K562 (cell line): ENCODE measurements around the gene PEX7. TPM values are rescaled to one million over a fixed set of nuclear protein-coding genes. Genes with fewer than 3 reads are reported as not detected.
A peak's percentile ranks its signal among the peaks of the same experiment; 100 is the strongest.

Source experiments
- BHLHE40 ChIP-seq: IDR thresholded peaks from 2 replicates; pipeline ENCODE4 v1.6.1; 2011; ENCODE audit warnings: low read length, improper control_type of control experiment
- GABPA ChIP-seq: fragments of 200-800 bp; sonication (Bioruptor generic); conservative IDR thresholded peaks from 2 replicates; pipeline ENCODE4 v1.6.1; 2016; ENCODE audit warnings: low read depth, missing genetic modification characterization, missing compliant biosample characterization
- MBD2 ChIP-seq: sonication (generic); IDR thresholded peaks from 2 replicates; pipeline ENCODE4 v1.6.1; 2016; ENCODE audit warnings: low read depth, borderline replicate concordance
- MLLT1 ChIP-seq, 2 experiments: fragments of 450-650 bp; IDR thresholded peaks; 2 replicates each; pipeline ENCODE4 v1.6.1; 2016
- POLR2AphosphoS5 ChIP-seq: IDR thresholded peaks from 2 replicates; pipeline ENCODE4 v1.6.1; 2011; ENCODE audit warnings: mild to moderate bottlenecking, low read depth, low read length, moderate library complexity; ENCODE audit not compliant: control insufficient read depth, insufficient read depth
- RBFOX2 ChIP-seq: fragments of 200-400 bp; formaldehyde crosslinking; IDR thresholded peaks from 2 replicates; pipeline ENCODE4 v1.6.1; 2017; ENCODE audit warnings: low read depth, mild to moderate bottlenecking, low read length, moderate library complexity
- ZNF224 ChIP-seq: sonication (generic); formaldehyde crosslinking; IDR thresholded peaks from 2 replicates; pipeline ENCODE4 v1.8.0; 2022; ENCODE audit warnings: mild to moderate bottlenecking, missing genetic modification reagents
- ZNF384 ChIP-seq: IDR thresholded peaks from 2 replicates; pipeline ENCODE4 v1.6.1; 2012; ENCODE audit warnings: low read depth, low read length, improper control_type of control experiment
- polyA plus RNA-seq, 8 experiments: library from polyadenylated mRNA; depleted of rRNA in 4 of 8; stranded (reverse) in 5 of 8; unstranded in 3 of 8; fragments of >200 nt; fragmentation: Nextera tagmentation in 2 of 8; fragmentation: Illumina TruSeq in 1 of 8; extraction: Ambion mirVana in 2 of 8; extraction: Trizol in 1 of 8; gene quantifications; 2 replicates each; pipeline versions ENCODE4 v1.2.1 to v1.2.3, GENCODE V29; 2011 to 2014; ENCODE audit warnings: inconsistent platforms in 1 of 8, missing spikeins in 1 of 8
- total RNA-seq, 7 experiments: library from RNA; depleted of rRNA in 6 of 7; stranded (reverse); fragments of >200 nt in 6 of 7; fragmentation: Illumina TruSeq in 2 of 7; extraction: Trizol in 2 of 7; gene quantifications; 2 replicates each; pipeline versions ENCODE4 v1.2.1 to v1.2.3, GENCODE V29; 2011 to 2021; ENCODE audit warnings: low replicate concordance in 1 of 7
- TF ChIP-seq, protein P1 (sequence below), 2 experiments: IDR thresholded peaks; 2 replicates each; pipeline ENCODE4 v1.6.1; 2012; ENCODE audit warnings: improper control_type of control experiment in 2 of 2, low read depth in 2 of 2, low read length in 2 of 2, borderline replicate concordance in 1 of 2
- TF ChIP-seq, protein P2 (sequence below): sonication (generic); formaldehyde crosslinking; IDR thresholded peaks from 2 replicates; pipeline ENCODE4 v1.8.1; 2023; ENCODE audit warnings: mild to moderate bottlenecking, missing genetic modification reagents, moderate library complexity
- TF ChIP-seq, protein P3 (sequence below): sonication (generic); formaldehyde crosslinking; IDR thresholded peaks from 2 replicates; pipeline ENCODE4 v1.8.0; 2023; ENCODE audit warnings: mild to moderate bottlenecking, missing genetic modification reagents

Gene PEX7
- total and polyA plus RNA-seq, 9 of the 15 experiments (the other 6 are each of a cell fraction or from before 2014, with no cell fraction given), result 1.6 to 12.9 (median 9.1) TPM

- TF ChIP-seq, protein P1, sequence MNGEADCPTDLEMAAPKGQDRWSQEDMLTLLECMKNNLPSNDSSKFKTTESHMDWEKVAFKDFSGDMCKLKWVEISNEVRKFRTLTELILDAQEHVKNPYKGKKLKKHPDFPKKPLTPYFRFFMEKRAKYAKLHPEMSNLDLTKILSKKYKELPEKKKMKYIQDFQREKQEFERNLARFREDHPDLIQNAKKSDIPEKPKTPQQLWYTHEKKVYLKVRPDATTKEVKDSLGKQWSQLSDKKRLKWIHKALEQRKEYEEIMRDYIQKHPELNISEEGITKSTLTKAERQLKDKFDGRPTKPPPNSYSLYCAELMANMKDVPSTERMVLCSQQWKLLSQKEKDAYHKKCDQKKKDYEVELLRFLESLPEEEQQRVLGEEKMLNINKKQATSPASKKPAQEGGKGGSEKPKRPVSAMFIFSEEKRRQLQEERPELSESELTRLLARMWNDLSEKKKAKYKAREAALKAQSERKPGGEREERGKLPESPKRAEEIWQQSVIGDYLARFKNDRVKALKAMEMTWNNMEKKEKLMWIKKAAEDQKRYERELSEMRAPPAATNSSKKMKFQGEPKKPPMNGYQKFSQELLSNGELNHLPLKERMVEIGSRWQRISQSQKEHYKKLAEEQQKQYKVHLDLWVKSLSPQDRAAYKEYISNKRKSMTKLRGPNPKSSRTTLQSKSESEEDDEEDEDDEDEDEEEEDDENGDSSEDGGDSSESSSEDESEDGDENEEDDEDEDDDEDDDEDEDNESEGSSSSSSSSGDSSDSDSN (IDR thresholded peaks at IDR 0.05; ENCODE audit: borderline replicate concordance in 1 of 2, low read depth in 2 of 2, low read length in 2 of 2), result peak; percentile 96 to 97
- peak; percentile 90 for TF ChIP-seq RBFOX2
- TF ChIP-seq, protein P2, sequence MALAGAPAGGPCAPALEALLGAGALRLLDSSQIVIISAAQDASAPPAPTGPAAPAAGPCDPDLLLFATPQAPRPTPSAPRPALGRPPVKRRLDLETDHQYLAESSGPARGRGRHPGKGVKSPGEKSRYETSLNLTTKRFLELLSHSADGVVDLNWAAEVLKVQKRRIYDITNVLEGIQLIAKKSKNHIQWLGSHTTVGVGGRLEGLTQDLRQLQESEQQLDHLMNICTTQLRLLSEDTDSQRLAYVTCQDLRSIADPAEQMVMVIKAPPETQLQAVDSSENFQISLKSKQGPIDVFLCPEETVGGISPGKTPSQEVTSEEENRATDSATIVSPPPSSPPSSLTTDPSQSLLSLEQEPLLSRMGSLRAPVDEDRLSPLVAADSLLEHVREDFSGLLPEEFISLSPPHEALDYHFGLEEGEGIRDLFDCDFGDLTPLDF, result 0 out of 2 replicates have a peak, but pooled peaks have one; percentile 16
- 0 out of 2 replicates have a peak, but pooled peaks have one; percentile 25 for TF ChIP-seq POLR2AphosphoS5
- 0 out of 4 replicates have a peak, but pooled peaks of 1 of the 2 experiments have one; percentile 31 for TF ChIP-seq MLLT1 (IDR thresholded peaks at IDR 0.05)
- TF ChIP-seq BHLHE40, result 0 out of 2 replicates have a peak, but pooled peaks have one; percentile 35
- TF ChIP-seq, protein P3, sequence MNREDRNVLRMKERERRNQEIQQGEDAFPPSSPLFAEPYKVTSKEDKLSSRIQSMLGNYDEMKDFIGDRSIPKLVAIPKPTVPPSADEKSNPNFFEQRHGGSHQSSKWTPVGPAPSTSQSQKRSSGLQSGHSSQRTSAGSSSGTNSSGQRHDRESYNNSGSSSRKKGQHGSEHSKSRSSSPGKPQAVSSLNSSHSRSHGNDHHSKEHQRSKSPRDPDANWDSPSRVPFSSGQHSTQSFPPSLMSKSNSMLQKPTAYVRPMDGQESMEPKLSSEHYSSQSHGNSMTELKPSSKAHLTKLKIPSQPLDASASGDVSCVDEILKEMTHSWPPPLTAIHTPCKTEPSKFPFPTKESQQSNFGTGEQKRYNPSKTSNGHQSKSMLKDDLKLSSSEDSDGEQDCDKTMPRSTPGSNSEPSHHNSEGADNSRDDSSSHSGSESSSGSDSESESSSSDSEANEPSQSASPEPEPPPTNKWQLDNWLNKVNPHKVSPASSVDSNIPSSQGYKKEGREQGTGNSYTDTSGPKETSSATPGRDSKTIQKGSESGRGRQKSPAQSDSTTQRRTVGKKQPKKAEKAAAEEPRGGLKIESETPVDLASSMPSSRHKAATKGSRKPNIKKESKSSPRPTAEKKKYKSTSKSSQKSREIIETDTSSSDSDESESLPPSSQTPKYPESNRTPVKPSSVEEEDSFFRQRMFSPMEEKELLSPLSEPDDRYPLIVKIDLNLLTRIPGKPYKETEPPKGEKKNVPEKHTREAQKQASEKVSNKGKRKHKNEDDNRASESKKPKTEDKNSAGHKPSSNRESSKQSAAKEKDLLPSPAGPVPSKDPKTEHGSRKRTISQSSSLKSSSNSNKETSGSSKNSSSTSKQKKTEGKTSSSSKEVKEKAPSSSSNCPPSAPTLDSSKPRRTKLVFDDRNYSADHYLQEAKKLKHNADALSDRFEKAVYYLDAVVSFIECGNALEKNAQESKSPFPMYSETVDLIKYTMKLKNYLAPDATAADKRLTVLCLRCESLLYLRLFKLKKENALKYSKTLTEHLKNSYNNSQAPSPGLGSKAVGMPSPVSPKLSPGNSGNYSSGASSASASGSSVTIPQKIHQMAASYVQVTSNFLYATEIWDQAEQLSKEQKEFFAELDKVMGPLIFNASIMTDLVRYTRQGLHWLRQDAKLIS, result peak; percentile 21; the same call in 1 of the 2 replicates
- TF ChIP-seq ZNF384, result 0 out of 2 replicates have a peak, but pooled peaks have one; percentile 34
- TF ChIP-seq ZNF224, result 0 out of 2 replicates have a peak, but pooled peaks have one; percentile 28
- peak; percentile 64 for TF ChIP-seq GABPA
- 0 out of 2 replicates have a peak, but pooled peaks have one; percentile 40 for TF ChIP-seq MBD2
Measured at GRCh38 chr6:136792410-136793262, 29.8 kb upstream of the PEX7 start, which contains the start of gene MAP3K5 (continued).
